GM13977 (cell line): Measurements from ENCODE around the gene ZNF423.

Experiments used
- DNase-seq: peaks from one replicate; pipeline ENCODE4 v3.0.0; 2012; ENCODE audit warnings: low spot score
- CTCF ChIP-seq: IDR thresholded peaks from 2 replicates; pipeline ENCODE4 v1.5.1; 2012; ENCODE audit warnings: mild to moderate bottlenecking, control low read depth; ENCODE audit not compliant: insufficient read depth; ENCODE audit errors: extremely low read depth, missing control alignments
- in situ Hi-C: fragments of 300-500 bp; cut with MboI; formaldehyde crosslinking; loops from one replicate; pipeline ENCODE4 v1.12.0; 2022; ENCODE audit warnings: low sequenced_read_pairs, low pct_unique_long_range_greater_than_20kb, mixed read lengths, inconsistent platforms; ENCODE audit not compliant: unreplicated experiment

ZNF423 gene

GRCh38 chr16:49827805-49828438 lies 28.0 kb downstream of the ZNF423 start:
- no peak for TF ChIP-seq CTCF
- DNase-seq, result no peak
- in situ Hi-C loops, result no loop called here

GRCh38 chr16:49826515-49826914 lies 29.4 kb downstream of the ZNF423 start:
- TF ChIP-seq CTCF, result no peak
- no peak for DNase-seq
- in situ Hi-C loops, result no loop called here

GRCh38 chr16:49825041-49825440 lies 30.9 kb downstream of the ZNF423 start:
- in situ Hi-C loops, result no loop called here

GRCh38 chr16:49824593-49824992 lies 31.3 kb downstream of the ZNF423 start:
- no peak for DNase-seq
- in situ Hi-C loops, result no loop called here
- TF ChIP-seq CTCF, result no peak

More at GRCh38 chr16:49825041-49825440, 30.9 kb downstream of the ZNF423 start:
- DNase-seq, result no peak
- TF ChIP-seq CTCF, result no peak

- no peak for TF ChIP-seq CTCF
- DNase-seq, result no peak
- in situ Hi-C loops, result no loop called here
Observed at GRCh38 chr16:49822649-49823370, 33.1 kb downstream of the ZNF423 start.

- in situ Hi-C loops, result no loop called here
- no peak for TF ChIP-seq CTCF
- DNase-seq, result no peak
Observed at GRCh38 chr16:49821614-49822282, 34.2 kb downstream of the ZNF423 start.
